Loucy (cell line): ENCODE measurements around the gene GPC3.

ENCODE experiments used
- CTCF ChIP-seq: fragments of 200-600 bp; sonication (generic); conservative IDR thresholded peaks from 2 replicates; pipeline ENCODE4 v1.5.1; 2014; ENCODE audit warnings: mild to moderate bottlenecking, antibody characterized with exemption, low read length
- EZH2phosphoT487 ChIP-seq: fragments of 200-600 bp; IDR thresholded peaks from 2 replicates; pipeline ENCODE4 v1.6.1; 2018; ENCODE audit warnings: antibody characterized with exemption, mild to moderate bottlenecking, moderate library complexity, borderline replicate concordance

GRCh38 chrX:133587071-133587470 lies 398.3 kb downstream of the GPC3 start:
- no peak for TF ChIP-seq CTCF
- TF ChIP-seq EZH2phosphoT487, result no peak
